ENCODE measurements around the gene PCNX4.

- no peak for TF ChIP-seq CTCF (IDR thresholded peaks at IDR 0.05 in 4 of 5, conservative IDR thresholded peaks at IDR 0.05 in 1 of 5)
- no peak for TF ChIP-seq POLR2A (IDR thresholded peaks at IDR 0.05)
Observed at GRCh38 chr14:60095231-60095630, 3.5 kb downstream of the PCNX4 start.
